HepG2 (cell line): ENCODE data around the gene SMIM11. TPM values are rescaled to one million over a fixed set of nuclear protein-coding genes. Genes with fewer than 3 reads are reported as not detected.

Source experiments
- ATF2 ChIP-seq: sonication (generic); formaldehyde crosslinking; IDR thresholded peaks from 2 replicates; pipeline ENCODE4 v1.4.0; 2020; ENCODE audit warnings: missing genetic modification reagents
- CEBPZ ChIP-seq: IDR thresholded peaks from 2 replicates; pipeline ENCODE4 v1.6.1; 2012; ENCODE audit warnings: low read length, improper control_type of control experiment
- ELF4 ChIP-seq: sonication (generic); formaldehyde crosslinking; IDR thresholded peaks from 2 replicates; pipeline ENCODE4 v1.5.0; 2020; ENCODE audit warnings: missing genetic modification reagents, mild to moderate bottlenecking, moderate library complexity, borderline replicate concordance
- GABPA ChIP-seq, 2 experiments: IDR thresholded peaks; 2 replicates each; pipeline ENCODE4 v1.6.1; 2011 to 2016; ENCODE audit warnings: low read depth in 2 of 2, low read length in 1 of 2, missing biosample characterization in 1 of 2, missing genetic modification characterization in 1 of 2
- JARID2 ChIP-seq: sonication (generic); formaldehyde crosslinking; IDR thresholded peaks from 2 replicates; pipeline ENCODE4 v1.8.1; 2023; ENCODE audit warnings: missing genetic modification reagents, inconsistent platforms; ENCODE audit not compliant: insufficient replicate concordance
- KDM5B ChIP-seq: sonication (generic); formaldehyde crosslinking; IDR thresholded peaks from 2 replicates; pipeline ENCODE4 v1.4.0; 2020; ENCODE audit warnings: missing genetic modification reagents, mild to moderate bottlenecking, borderline replicate concordance
- NCOA2 ChIP-seq: sonication (generic); formaldehyde crosslinking; IDR thresholded peaks from 2 replicates; pipeline ENCODE4 v1.8.0; 2022; ENCODE audit warnings: inconsistent platforms
- NFIC ChIP-seq: IDR thresholded peaks from 2 replicates; pipeline ENCODE4 v1.6.1; 2012; ENCODE audit warnings: mild to moderate bottlenecking, low read length, inconsistent platforms
- NR2F6 ChIP-seq, 2 experiments: IDR thresholded peaks; 2 replicates each; pipeline ENCODE4 v1.6.1; 2016; ENCODE audit warnings: antibody characterized with exemption in 1 of 2, mild to moderate bottlenecking in 1 of 2
- PHF5A ChIP-seq: IDR thresholded peaks from one replicate; pipeline ENCODE4 v1.6.1; 2018; ENCODE audit warnings: low read depth, missing genetic modification reagents; ENCODE audit not compliant: unreplicated experiment
- TCF7 ChIP-seq: sonication (generic); IDR thresholded peaks from 2 replicates; pipeline ENCODE4 v1.6.1; 2016; ENCODE audit warnings: antibody characterized with exemption, low read depth
- THAP11 ChIP-seq: IDR thresholded peaks from 2 replicates; pipeline ENCODE4 v1.6.1; 2016; ENCODE audit warnings: missing biosample characterization, missing genetic modification reagents
- U2AF2 ChIP-seq: fragments of 200-400 bp; formaldehyde crosslinking; IDR thresholded peaks from 2 replicates; pipeline ENCODE4 v1.6.1; 2017; ENCODE audit warnings: low read depth, mild to moderate bottlenecking, low read length
- ZBTB38 ChIP-seq: sonication (generic); formaldehyde crosslinking; IDR thresholded peaks from 2 replicates; pipeline ENCODE4 v1.5.1; 2020; ENCODE audit warnings: mild to moderate bottlenecking, missing genetic modification reagents
- ZHX2 ChIP-seq, 2 experiments: sonication (generic) in 1 of 2; formaldehyde crosslinking in 1 of 2; IDR thresholded peaks; 2 replicates each; pipeline versions ENCODE4 v1.6.1 to v1.9.0; 2014 to 2022; ENCODE audit warnings: antibody characterized with exemption in 1 of 2, borderline replicate concordance in 1 of 2, inconsistent platforms in 1 of 2, low read depth in 1 of 2, missing genetic modification reagents in 1 of 2
- ZMYM2 ChIP-seq: sonication (generic); formaldehyde crosslinking; IDR thresholded peaks from 2 replicates; pipeline ENCODE4 v1.8.0; 2022; ENCODE audit warnings: mild to moderate bottlenecking, missing genetic modification reagents
- ZNF138 ChIP-seq: sonication (generic); formaldehyde crosslinking; IDR thresholded peaks from 2 replicates; pipeline ENCODE4 v1.5.0; 2020; ENCODE audit warnings: mild to moderate bottlenecking, low read depth, missing genetic modification reagents
- ZNF205 ChIP-seq: IDR thresholded peaks from 2 replicates; pipeline ENCODE4 v1.6.1; 2018; ENCODE audit warnings: missing biosample characterization, missing genetic modification reagents
- ZNF33B ChIP-seq: sonication (generic); formaldehyde crosslinking; IDR thresholded peaks from 2 replicates; pipeline ENCODE4 v1.5.1; 2020; ENCODE audit warnings: mild to moderate bottlenecking, missing genetic modification reagents
- ZNF772 ChIP-seq: sonication (generic); formaldehyde crosslinking; IDR thresholded peaks from 2 replicates; pipeline ENCODE4 v1.5.0; 2020; ENCODE audit warnings: mild to moderate bottlenecking, missing genetic modification reagents
- ZNF850 ChIP-seq: sonication (generic); formaldehyde crosslinking; conservative IDR thresholded peaks from 2 replicates; pipeline ENCODE4 v1.9.0; 2021; ENCODE audit warnings: mild to moderate bottlenecking, missing genetic modification reagents
- polyA plus RNA-seq, 8 experiments: library from polyadenylated mRNA; depleted of rRNA in 3 of 8; stranded (reverse) in 7 of 8; unstranded in 1 of 8; fragments of >200 nt; fragmentation: Illumina TruSeq in 4 of 8; extraction: Trizol in 4 of 8; gene quantifications; 2 replicates each; pipeline versions ENCODE4 v1.2.1 to v1.2.3, GENCODE V29; 2011 to 2016; ENCODE audit warnings: low read depth in 4 of 8, missing spikeins in 1 of 8, mixed read lengths in 1 of 8; ENCODE audit not compliant: insufficient read depth in 1 of 8
- total RNA-seq, 5 experiments: library from RNA; depleted of rRNA; stranded (reverse); fragments of >200 nt; fragmentation: Illumina TruSeq; extraction: Trizol; gene quantifications; 2 replicates each; pipeline ENCODE4 v1.2.3, GENCODE V29; 2016; ENCODE audit warnings: low read depth in 1 of 5

SMIM11 gene
- total and polyA plus RNA-seq, 2 of the 13 experiments (the other 11 are each of a cell fraction or from before 2014, with no cell fraction given) = 6.4 to 18.9 TPM

GRCh38 chr21:34351786-34352241 lies 23.5 kb upstream of the SMIM11 start (continued):
- TF ChIP-seq ZHX2 (IDR thresholded peaks at IDR 0.05; ENCODE audit: low read depth) = no peak
- TF ChIP-seq ZHX2 (CRISPR knock-in tag; IDR thresholded peaks at IDR 0.05; ENCODE audit: borderline replicate concordance) = no peak
- TF ChIP-seq ZMYM2 (CRISPR knock-in tag) = no peak
- TF ChIP-seq JARID2 (CRISPR knock-in tag) = no peak
- TF ChIP-seq ZNF772 (CRISPR knock-in tag) = no peak
- TF ChIP-seq THAP11 (CRISPR knock-in tag) = peak; percentile 48
- TF ChIP-seq KDM5B (CRISPR knock-in tag) = peak; percentile 28; the same call in 1 of the 2 replicates
- TF ChIP-seq NCOA2 = no peak
- no peak for TF ChIP-seq ZNF33B
- TF ChIP-seq ZNF205 (CRISPR knock-in tag) = 0 out of 2 replicates have a peak, but pooled peaks have one; percentile 32
- TF ChIP-seq NR2F6 (IDR thresholded peaks at IDR 0.05) = no peak
- TF ChIP-seq NR2F6 (CRISPR knock-in tag; IDR thresholded peaks at IDR 0.05) = peak; percentile 60
- no peak for TF ChIP-seq ATF2
- TF ChIP-seq ZNF138 (CRISPR knock-in tag) = no peak
- peak; percentile 30; the same call in 1 of the 2 replicates for TF ChIP-seq ZBTB38
- TF ChIP-seq GABPA (IDR thresholded peaks at IDR 0.05; ENCODE audit: low read depth, low read length) = no peak
- TF ChIP-seq GABPA (CRISPR knock-in tag; IDR thresholded peaks at IDR 0.05; ENCODE audit: low read depth) = no peak
- no peak for TF ChIP-seq PHF5A (CRISPR knock-in tag)
- TF ChIP-seq NFIC = no peak
- TF ChIP-seq TCF7 = no peak
- TF ChIP-seq ZNF850 = no peak
- no peak for TF ChIP-seq ELF4 (CRISPR knock-in tag)
- TF ChIP-seq CEBPZ = no peak
- no peak for TF ChIP-seq U2AF2
